KMS-11 (cell line): ENCODE results near the gene FER1L5.

Experiments
- H2AFZ ChIP-seq: fragments of 200-600 bp; sonication (generic); 2 replicates; pipeline ENCODE4 v1.6.1; 2016; ENCODE audit warnings: antibody characterized with exemption, mixed run types, low read depth
- H3K27ac ChIP-seq: fragments of 200-600 bp; sonication (generic); 2 replicates; pipeline ENCODE4 v1.6.1; 2016; ENCODE audit warnings: mild to moderate bottlenecking, mixed run types
- H3K27me3 ChIP-seq: fragments of 200-600 bp; sonication (generic); 2 replicates; pipeline ENCODE4 v1.6.1; 2017; ENCODE audit warnings: mild to moderate bottlenecking, low read depth, mixed run types, moderate library complexity; ENCODE audit not compliant: insufficient read depth
- H3K36me3 ChIP-seq: fragments of 200-600 bp; sonication (generic); 2 replicates; pipeline ENCODE4 v1.6.1; 2017; ENCODE audit warnings: mild to moderate bottlenecking, mixed run types; ENCODE audit not compliant: insufficient read depth
- H3K4me1 ChIP-seq: fragments of 200-600 bp; sonication (generic); 2 replicates; pipeline ENCODE4 v1.6.1; 2016; ENCODE audit warnings: mild to moderate bottlenecking, low read depth, mixed run types; ENCODE audit not compliant: poor library complexity, severe bottlenecking
- H3K4me2 ChIP-seq: fragments of 200-600 bp; sonication (generic); 2 replicates; pipeline ENCODE4 v1.7.0; 2016; ENCODE audit warnings: mild to moderate bottlenecking, mixed run types
- H3K4me3 ChIP-seq: fragments of 200-600 bp; sonication (generic); IDR thresholded peaks from 2 replicates; pipeline ENCODE4 v1.6.1; 2017; ENCODE audit warnings: low read depth, low read length, mixed read lengths; ENCODE audit not compliant: insufficient read depth
- H3K79me2 ChIP-seq: fragments of 200-600 bp; sonication (generic); 2 replicates; pipeline ENCODE4 v1.6.1; 2016; ENCODE audit warnings: low read depth, mixed run types; ENCODE audit not compliant: insufficient read depth
- H3K9ac ChIP-seq: fragments of 200-600 bp; sonication (generic); 2 replicates; pipeline ENCODE4 v1.6.1; 2016; ENCODE audit warnings: mild to moderate bottlenecking, mixed run types
- H4K20me1 ChIP-seq: fragments of 200-600 bp; sonication (generic); 2 replicates; pipeline ENCODE4 v1.6.1; 2016; ENCODE audit warnings: mild to moderate bottlenecking, mixed run types; ENCODE audit not compliant: insufficient read depth
- TF ChIP-seq, protein P1 (sequence below): fragments of 200-600 bp; sonication (generic); conservative IDR thresholded peaks from 2 replicates; pipeline ENCODE4 v1.6.1; 2017; ENCODE audit warnings: low read depth, mild to moderate bottlenecking, antibody characterized with exemption, low read length, moderate library complexity, mixed read lengths

Gene FER1L5

DNA sequence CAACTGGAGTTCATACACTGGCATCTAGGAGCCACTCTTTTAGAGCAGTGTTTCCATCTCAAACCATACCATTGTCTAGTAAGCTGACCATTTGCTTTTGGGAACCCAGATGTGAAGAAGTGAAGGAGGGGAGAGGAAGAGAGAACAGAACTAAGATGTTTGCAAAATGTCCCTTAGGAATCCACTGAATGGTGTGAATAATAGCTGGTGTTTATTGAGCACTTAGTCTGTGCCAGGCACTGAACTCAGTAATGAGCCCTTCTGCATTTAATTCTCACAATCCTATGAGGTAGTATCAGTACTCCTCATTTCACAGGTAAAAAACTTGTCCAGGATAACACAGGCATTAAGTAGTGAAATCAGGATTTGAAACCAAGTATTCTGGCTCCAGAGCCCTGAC lies 73.8 kb downstream of the FER1L5 start:
- H2AFZ ChIP-seq = no peak overlapping the region
- no peaks in the 10 kb centered on the region for H4K20me1 ChIP-seq
- H3K36me3 ChIP-seq = peaks cover under 1% of the 10 kb centered on the region; the same call in 1 of the 2 replicates
- no peaks in the 10 kb centered on the region for H3K4me1 ChIP-seq
- no peak overlapping the region for H3K27ac ChIP-seq
- H3K4me2 ChIP-seq = no peak overlapping the region
- H3K4me3 ChIP-seq = no peak overlapping the region
- H3K9ac ChIP-seq = no peak overlapping the region
- no peaks in the 10 kb centered on the region for H3K27me3 ChIP-seq
- TF ChIP-seq, protein P1, sequence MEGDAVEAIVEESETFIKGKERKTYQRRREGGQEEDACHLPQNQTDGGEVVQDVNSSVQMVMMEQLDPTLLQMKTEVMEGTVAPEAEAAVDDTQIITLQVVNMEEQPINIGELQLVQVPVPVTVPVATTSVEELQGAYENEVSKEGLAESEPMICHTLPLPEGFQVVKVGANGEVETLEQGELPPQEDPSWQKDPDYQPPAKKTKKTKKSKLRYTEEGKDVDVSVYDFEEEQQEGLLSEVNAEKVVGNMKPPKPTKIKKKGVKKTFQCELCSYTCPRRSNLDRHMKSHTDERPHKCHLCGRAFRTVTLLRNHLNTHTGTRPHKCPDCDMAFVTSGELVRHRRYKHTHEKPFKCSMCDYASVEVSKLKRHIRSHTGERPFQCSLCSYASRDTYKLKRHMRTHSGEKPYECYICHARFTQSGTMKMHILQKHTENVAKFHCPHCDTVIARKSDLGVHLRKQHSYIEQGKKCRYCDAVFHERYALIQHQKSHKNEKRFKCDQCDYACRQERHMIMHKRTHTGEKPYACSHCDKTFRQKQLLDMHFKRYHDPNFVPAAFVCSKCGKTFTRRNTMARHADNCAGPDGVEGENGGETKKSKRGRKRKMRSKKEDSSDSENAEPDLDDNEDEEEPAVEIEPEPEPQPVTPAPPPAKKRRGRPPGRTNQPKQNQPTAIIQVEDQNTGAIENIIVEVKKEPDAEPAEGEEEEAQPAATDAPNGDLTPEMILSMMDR = no peak
- no peaks in the 10 kb centered on the region for H3K79me2 ChIP-seq

DNA sequence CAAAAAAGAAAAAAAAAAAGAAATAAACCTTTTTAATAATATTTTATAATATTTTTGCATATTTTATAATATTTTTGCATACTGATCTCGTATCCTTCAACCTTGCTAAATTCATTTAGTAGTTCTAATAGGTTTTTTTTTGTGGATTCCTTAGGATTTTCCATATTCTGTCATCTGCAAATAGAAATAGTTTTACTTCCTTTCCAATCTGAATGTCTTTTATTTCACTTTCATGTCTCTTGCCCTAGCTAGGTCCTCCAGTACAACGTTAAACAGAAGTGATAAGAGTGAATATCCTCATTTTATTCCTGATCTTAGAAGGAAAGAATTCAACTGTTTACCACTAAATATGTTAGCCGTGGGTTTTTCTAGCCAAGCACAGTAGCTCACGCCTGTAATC lies 83.6 kb downstream of the FER1L5 start:
- H3K79me2 ChIP-seq = no peaks in the 10 kb centered on the region
- no peak overlapping the region for H2AFZ ChIP-seq
- H3K36me3 ChIP-seq = peaks cover 9% of the 10 kb centered on the region; the same call in 1 of the 2 replicates
- no peaks in the 10 kb centered on the region for H3K4me1 ChIP-seq
- H4K20me1 ChIP-seq = no peaks in the 10 kb centered on the region
- H3K9ac ChIP-seq = no peak overlapping the region
- TF ChIP-seq, protein P1 = no peak
- no peak overlapping the region for H3K4me3 ChIP-seq
- H3K27ac ChIP-seq = no peak overlapping the region
- H3K4me2 ChIP-seq = no peak overlapping the region
- no peaks in the 10 kb centered on the region for H3K27me3 ChIP-seq

DNA sequence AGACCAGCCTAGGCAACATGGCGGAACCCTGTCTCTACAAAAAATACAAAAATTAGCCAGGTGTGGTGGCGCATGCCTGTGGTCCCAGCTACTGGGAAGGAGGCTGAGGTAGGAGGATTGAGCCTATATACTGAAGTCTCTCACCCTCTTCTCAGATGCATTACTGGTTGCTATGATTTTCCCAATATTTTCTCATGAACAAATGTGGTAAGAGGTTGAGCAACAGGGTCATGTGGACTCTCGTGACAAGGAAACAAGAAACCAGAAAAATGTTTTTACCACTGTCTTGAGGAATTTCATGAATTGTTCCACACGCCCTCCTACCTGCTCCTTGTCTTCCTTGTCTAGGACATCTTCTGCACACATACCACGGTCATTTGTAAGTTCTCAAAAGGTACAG lies 84.9 kb downstream of the FER1L5 start:
- TF ChIP-seq, protein P1 = no peak
- Histone ChIP-seq H3K4me3 (no peak overlapping the region), H3K4me1 (no peaks in the 10 kb centered on the region), H4K20me1 (no peaks in the 10 kb centered on the region), H3K27me3 (no peaks in the 10 kb centered on the region), H3K79me2 (no peaks in the 10 kb centered on the region), H3K36me3 (peaks cover 9% of the 10 kb centered on the region; the same call in 1 of the 2 replicates), H3K4me2 (no peak overlapping the region), H3K9ac (no peak overlapping the region), H3K27ac (no peak overlapping the region), H2AFZ (no peak overlapping the region)

DNA sequence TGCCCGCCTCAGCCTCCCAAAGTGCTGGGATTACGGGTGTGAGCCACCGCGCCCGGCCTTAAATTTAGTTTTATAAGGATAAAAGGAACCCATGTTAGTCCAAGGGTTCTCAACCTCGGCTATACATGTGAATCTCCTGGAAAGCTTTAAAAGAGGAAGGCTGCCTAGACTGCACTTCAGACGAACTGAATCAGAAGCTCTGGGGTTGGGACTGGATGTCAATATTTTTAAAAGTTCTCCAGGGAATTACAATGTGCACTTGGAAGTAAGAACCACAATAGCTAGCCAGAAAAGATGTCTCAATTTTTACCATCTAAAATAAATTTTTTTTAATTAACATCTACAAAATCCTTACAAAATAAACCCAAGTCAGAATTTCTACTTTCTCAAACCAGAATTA lies 87.2 kb downstream of the FER1L5 start:
- no peak overlapping the region for H2AFZ ChIP-seq
- H3K9ac ChIP-seq = no peak overlapping the region
- no peaks in the 10 kb centered on the region for H3K79me2 ChIP-seq
- TF ChIP-seq, protein P1 = no peak
- no peak overlapping the region for H3K4me2 ChIP-seq
- H3K4me3 ChIP-seq = no peak overlapping the region
- H3K27me3 ChIP-seq = no peaks in the 10 kb centered on the region
- H3K27ac ChIP-seq = no peak overlapping the region
- no peaks in the 10 kb centered on the region for H3K4me1 ChIP-seq
- H3K36me3 ChIP-seq = peaks cover 14% of the 10 kb centered on the region; the same call in 1 of the 2 replicates
- H4K20me1 ChIP-seq = no peaks in the 10 kb centered on the region
